Activated CD4-positive, alpha-beta T cell treated with anti-CD3 and anti-CD28 coated beads for 36 hours (primary cell): Measurements from ENCODE around the gene ZSWIM8. TPM values are rescaled to one million over a fixed set of nuclear protein-coding genes. Genes with fewer than 3 reads are reported as not detected.
A peak's percentile ranks its signal among the peaks of the same experiment; 100 is the strongest.
"Not testable (repeated sequence)": the region's sequence is repeated elsewhere in the genome, so short reads cannot be mapped to it uniquely, and the experiment has no call there.

Experiments used
- ATAC-seq: fragments of 200-7000 bp; cut with Tn5 transposase; one replicate; pipeline ENCODE4 v1.10.0; 2021; ENCODE audit warnings: mild to moderate bottlenecking, moderate library complexity
- CTCF ChIA-PET: fragments of 350-600 bp; sonication (Branson Sonifier 250); formaldehyde crosslinking; loops from one replicate; lab custom pipeline; 2021; ENCODE audit warnings: antibody characterized with exemption; lab: Charles Lee
- POLR2A ChIA-PET: fragments of 350-600 bp; sonication (Branson Sonifier 250); formaldehyde crosslinking; loops from one replicate; lab custom pipeline; 2021; ENCODE audit warnings: antibody characterized with exemption, inconsistent platforms; lab: Charles Lee
- DNase-seq: peaks from one replicate; pipeline ENCODE4 v3.0.0-alpha.2; 2020
- H3K27ac Mint-ChIP-seq: one replicate; pipeline ENCODE4 v1.8.0; 2021; ENCODE audit warnings: mixed read lengths
- H3K27me3 Mint-ChIP-seq: one replicate; pipeline ENCODE4 v1.8.0; 2021; ENCODE audit warnings: mixed read lengths
- H3K36me3 Mint-ChIP-seq: one replicate; pipeline ENCODE4 v1.8.0; 2021; ENCODE audit warnings: low read depth, mixed read lengths
- H3K4me1 Mint-ChIP-seq: one replicate; pipeline ENCODE4 v1.8.0; 2021; ENCODE audit warnings: mixed read lengths
- H3K4me3 Mint-ChIP-seq: one replicate; pipeline ENCODE4 v1.8.0; 2021; ENCODE audit warnings: mild to moderate bottlenecking, moderate library complexity, mixed read lengths
- H3K9me3 Mint-ChIP-seq: one replicate; pipeline ENCODE4 v1.8.0; 2021; ENCODE audit warnings: low read depth, mixed read lengths
- intact Hi-C, 2 experiments: fragments of 100-400 bp; cut with DNase I in 1 of 2; cut with micrococcal nuclease in 1 of 2; formaldehyde crosslinking; loops; one replicate each; pipeline versions ENCODE4 v1.14.2 to v1.15.1; 2022 to 2024; cut with DNase I, micrococcal nuclease
- total RNA-seq, 2 experiments: library from RNA; stranded (reverse); gene quantifications; one replicate each; pipeline ENCODE4 v1.2.3, GENCODE V29; 2021

Gene ZSWIM8
- total RNA-seq, 2 experiments from 2014 or later = 40.1 to 67.3 TPM

- intact Hi-C loops = loop anchor here in 1 of 2 experiments (1.0 to 10.0 kb wide), 3 partner anchors 97 to 1332 kb away; partner anchors contain the start of genes PPP3CB and SAMD8
- ChIA-PET POLR2A (no interaction called here), CTCF (interaction anchor here (0.8 to 2.4 kb wide), 3 partner anchors 11 to 26 kb away, joined by 3 to 11 read pairs (median 4); a partner anchor contains a TSS)
- no peaks in the 10 kb centered on the region for H3K27me3 Mint-ChIP-seq
- H3K27ac Mint-ChIP-seq = peak overlapping the region; percentile 97
- DNase-seq = no peak
- peaks cover 51% of the 10 kb centered on the region for H3K4me1 Mint-ChIP-seq
- ATAC-seq = no peak
- H3K36me3 Mint-ChIP-seq = peaks cover 13% of the 10 kb centered on the region
- no peaks in the 10 kb centered on the region for H3K9me3 Mint-ChIP-seq
- H3K4me3 Mint-ChIP-seq = peak overlapping the region; percentile 82
Observed at GRCh38 chr10:73782749-73783085, 2.7 kb upstream of the ZSWIM8 start.

- ATAC-seq = peak; percentile 4
- Mint-ChIP-seq H3K4me1 (peaks cover 39% of the 10 kb centered on the region), H3K4me3 (peak overlapping the region; percentile 83), H3K27ac (peak overlapping the region; percentile 98), H3K9me3 (no peaks in the 10 kb centered on the region), H3K27me3 (no peaks in the 10 kb centered on the region), H3K36me3 (peaks cover 19% of the 10 kb centered on the region)
- CTCF ChIA-PET = interaction anchor here (0.6 to 2.2 kb wide), 3 partner anchors 13 to 171 kb away, joined by 3 to 12 read pairs (median 4); a partner anchor contains a TSS
- POLR2A ChIA-PET = interaction anchor here (0.6 to 1.2 kb wide), 8 partner anchors 12 to 54 kb away, joined by 3 to 9 read pairs (median 3); no protein-coding TSS in a partner anchor
- intact Hi-C loops = loop anchor here (1.0 to 10.0 kb wide), 11 partner anchors 14 to 1446 kb away; partner anchors contain the start of genes NDST2 (in 2 of the 2), SEC24C (in 2 of the 2), AP3M1 (in 1 of the 2) and ECD (in 1 of the 2)
- DNase-seq = peak; percentile 69
Observed at GRCh38 chr10:73785721-73786511, 510 bp downstream of the ZSWIM8 start.

GRCh38 chr10:73786512-73786885 is 1.1 kb downstream of the ZSWIM8 start:
- H3K4me1 Mint-ChIP-seq = peaks cover 38% of the 10 kb centered on the region
- intact Hi-C loops = loop anchor here in 1 of 2 experiments (1.0 to 10.0 kb wide), 4 partner anchors 290 to 1446 kb away; partner anchors contain the start of genes ECD, FAM149B1, PPP3CB and SAMD8
- no peak for DNase-seq
- H3K27ac Mint-ChIP-seq = peak overlapping the region; percentile 84
- H3K36me3 Mint-ChIP-seq = peaks cover 25% of the 10 kb centered on the region
- H3K27me3 Mint-ChIP-seq = no peaks in the 10 kb centered on the region
- peak overlapping the region; percentile 83 for H3K4me3 Mint-ChIP-seq
- CTCF ChIA-PET = interaction anchor here (0.6 to 2.2 kb wide), 3 partner anchors 13 to 170 kb away, joined by 3 to 12 read pairs (median 4); a partner anchor contains a TSS
- POLR2A ChIA-PET = interaction anchor here (0.6 to 1.2 kb wide), 6 partner anchors 14 to 55 kb away, joined by 3 to 9 read pairs (median 3); no protein-coding TSS in a partner anchor
- H3K9me3 Mint-ChIP-seq = no peaks in the 10 kb centered on the region
- no peak for ATAC-seq

GRCh38 chr10:73787031-73787800 is 1.8 kb downstream of the ZSWIM8 start:
- intact Hi-C loops = loop anchor here in 1 of 2 experiments (5.0 to 10.0 kb wide), 3 partner anchors 620 to 1445 kb away; partner anchors contain the start of genes ECD, FAM149B1 and SAMD8

GRCh38 chr10:73788864-73789658 is 3.7 kb downstream of the ZSWIM8 start:
- Mint-ChIP-seq H3K4me3 (no peak overlapping the region), H3K27me3 (no peaks in the 10 kb centered on the region), H3K27ac (no peak overlapping the region), H3K4me1 (peaks cover 25% of the 10 kb centered on the region), H3K36me3 (peaks cover 29% of the 10 kb centered on the region), H3K9me3 (no peaks in the 10 kb centered on the region)
- no peak for ATAC-seq
- DNase-seq = no peak
- ChIA-PET CTCF (interaction anchor here (0.6 kb wide), 1 partner anchor 91 kb away, joined by 3 read pairs; no protein-coding TSS in a partner anchor), POLR2A (interaction anchor here (0.9 kb wide), 1 partner anchor 20 kb away, joined by 3 read pairs; no protein-coding TSS in a partner anchor)
- intact Hi-C loops = loop anchor here in 1 of 2 experiments (5.0 to 10.0 kb wide), 3 partner anchors 622 to 1443 kb away; partner anchors contain the start of genes ECD, FAM149B1 and SAMD8

More at GRCh38 chr10:73787031-73787800, 1.8 kb downstream of the ZSWIM8 start:
- ChIA-PET POLR2A (interaction anchor here (1.0 kb wide), 1 partner anchor 56 kb away, joined by 3 read pairs; no protein-coding TSS in a partner anchor), CTCF (interaction anchor here (0.9 to 2.2 kb wide), 2 partner anchors 14 to 58 kb away, joined by 3 to 12 read pairs; a partner anchor contains a TSS)
- H3K9me3 Mint-ChIP-seq, H3K27me3 Mint-ChIP-seq, ATAC-seq, DNase-seq: not testable (repeated sequence)
- Mint-ChIP-seq H3K4me1 (peaks cover 38% of the 10 kb centered on the region), H3K4me3 (peak overlapping the region; percentile 83), H3K27ac (peak overlapping the region; percentile 26), H3K36me3 (peaks cover 26% of the 10 kb centered on the region)

GRCh38 chr10:73789659-73790055 is 4.3 kb downstream of the ZSWIM8 start:
- CTCF ChIA-PET = interaction anchor here (0.6 kb wide), 1 partner anchor 90 kb away, joined by 3 read pairs; no protein-coding TSS in a partner anchor
- H3K4me1 Mint-ChIP-seq = peaks cover 19% of the 10 kb centered on the region
- no peaks in the 10 kb centered on the region for H3K27me3 Mint-ChIP-seq

GRCh38 chr10:73790886-73791625 is 5.7 kb downstream of the ZSWIM8 start:
- ChIA-PET POLR2A (interaction anchor here (0.7 kb wide), 2 partner anchors 9 to 60 kb away, joined by 3 read pairs; partner anchors contain the start of gene CHCHD1), CTCF (no interaction called here)
- H3K27me3 Mint-ChIP-seq = no peaks in the 10 kb centered on the region
- H3K27ac Mint-ChIP-seq = no peak overlapping the region
- no peaks in the 10 kb centered on the region for H3K9me3 Mint-ChIP-seq
- H3K36me3 Mint-ChIP-seq = peaks cover 33% of the 10 kb centered on the region
- no peak overlapping the region for H3K4me3 Mint-ChIP-seq
- DNase-seq = no peak
- ATAC-seq = no peak
- H3K4me1 Mint-ChIP-seq = peaks cover 15% of the 10 kb centered on the region
- intact Hi-C loops = no loop called here

More at GRCh38 chr10:73789659-73790055, 4.3 kb downstream of the ZSWIM8 start:
- POLR2A ChIA-PET = no interaction called here
- DNase-seq (no peak), ATAC-seq (no peak)
- peaks cover 29% of the 10 kb centered on the region for H3K36me3 Mint-ChIP-seq
- intact Hi-C loops = loop anchor here in 1 of 2 experiments (5.0 to 10.0 kb wide), 3 partner anchors 622 to 1443 kb away; partner anchors contain the start of genes ECD, FAM149B1 and SAMD8
- H3K9me3 Mint-ChIP-seq = no peaks in the 10 kb centered on the region
- H3K27ac Mint-ChIP-seq = no peak overlapping the region
- H3K4me3 Mint-ChIP-seq = no peak overlapping the region

- ChIA-PET POLR2A (interaction anchor here (0.7 kb wide), 1 partner anchor 60 kb away, joined by 3 read pairs; no protein-coding TSS in a partner anchor), CTCF (no interaction called here)
- peaks cover 38% of the 10 kb centered on the region for H3K36me3 Mint-ChIP-seq
- intact Hi-C loops = no loop called here
- no peak overlapping the region for H3K4me3 Mint-ChIP-seq
- no peak overlapping the region for H3K27ac Mint-ChIP-seq
- H3K27me3 Mint-ChIP-seq = no peaks in the 10 kb centered on the region
- ATAC-seq (no peak), DNase-seq (no peak)
- H3K9me3 Mint-ChIP-seq = no peaks in the 10 kb centered on the region
- peaks cover 8% of the 10 kb centered on the region for H3K4me1 Mint-ChIP-seq
Observed at GRCh38 chr10:73791871-73792400, 6.5 kb downstream of the ZSWIM8 start.

GRCh38 chr10:73793456-73793855 is 8.1 kb downstream of the ZSWIM8 start:
- Mint-ChIP-seq H3K36me3 (peaks cover 43% of the 10 kb centered on the region), H3K4me1 (no peaks in the 10 kb centered on the region), H3K9me3 (no peaks in the 10 kb centered on the region), H3K27ac (no peak overlapping the region), H3K4me3 (no peak overlapping the region), H3K27me3 (no peaks in the 10 kb centered on the region)
- ATAC-seq (no peak), DNase-seq (no peak)
- intact Hi-C loops = no loop called here
- ChIA-PET POLR2A (interaction anchor here (0.7 kb wide), 1 partner anchor 16 kb away, joined by 3 read pairs; no protein-coding TSS in a partner anchor), CTCF (no interaction called here)
